K562 (cell line): Measurements from ENCODE around the gene PPP1R15A. TPM values are rescaled to one million over a fixed set of nuclear protein-coding genes. Genes with fewer than 3 reads are reported as not detected.
A peak's percentile ranks its signal among the peaks of the same experiment; 100 is the strongest.

Experiments
- CHD1 ChIP-seq: fragments of 200-600 bp; sonication (generic); IDR thresholded peaks from one replicate; pipeline ENCODE4 v1.6.1; 2012; ENCODE audit warnings: mild to moderate bottlenecking, moderate library complexity, low read length, inconsistent platforms
- DIDO1 ChIP-seq: fragments of 450-650 bp; IDR thresholded peaks from 2 replicates; pipeline ENCODE4 v1.6.1; 2016; ENCODE audit warnings: low read depth, missing biosample characterization, missing genetic modification characterization
- FOXJ2 ChIP-seq: fragments of 200-800 bp; sonication (Bioruptor generic); IDR thresholded peaks from 2 replicates; pipeline ENCODE4 v1.6.1; 2016; ENCODE audit warnings: missing genetic modification characterization, missing compliant biosample characterization
- HDAC2 ChIP-seq: fragments of 450-650 bp; IDR thresholded peaks from 2 replicates; pipeline ENCODE4 v1.6.1; 2016; ENCODE audit warnings: mild to moderate bottlenecking
- HDGF ChIP-seq: fragments of 450-650 bp; IDR thresholded peaks from 2 replicates; pipeline ENCODE4 v1.6.1; 2016
- KLF6 ChIP-seq: fragments of 250-450 bp; sonication (Bioruptor Pico); IDR thresholded peaks from 2 replicates; pipeline ENCODE4 v1.4.0; 2020; ENCODE audit warnings: mild to moderate bottlenecking, moderate library complexity, borderline replicate concordance
- MAFF ChIP-seq: IDR thresholded peaks from 2 replicates; pipeline ENCODE4 v1.6.1; 2012; ENCODE audit warnings: low read length, improper control_type of control experiment
- MLLT1 ChIP-seq, 2 experiments: fragments of 450-650 bp; IDR thresholded peaks; 2 replicates each; pipeline ENCODE4 v1.6.1; 2016
- MXD1 ChIP-seq: fragments of 250-450 bp; sonication (Bioruptor Pico); IDR thresholded peaks from 2 replicates; pipeline ENCODE4 v1.8.0; 2021; ENCODE audit warnings: borderline replicate concordance, mild to moderate bottlenecking, moderate library complexity; ENCODE audit not compliant: poor library complexity, severe bottlenecking
- NEUROD1 ChIP-seq: fragments of 150-350 bp; IDR thresholded peaks from 2 replicates; pipeline ENCODE4 v1.6.1; 2014; ENCODE audit warnings: borderline replicate concordance, low read length, low read depth; ENCODE audit not compliant: partially characterized antibody
- PHTF2 ChIP-seq: fragments of 250-450 bp; sonication (Bioruptor Pico); IDR thresholded peaks from 2 replicates; pipeline ENCODE4 v1.5.0; 2021; ENCODE audit warnings: mild to moderate bottlenecking
- PURB ChIP-seq: sonication (generic); formaldehyde crosslinking; IDR thresholded peaks from 2 replicates; pipeline ENCODE4 v1.9.0; 2021; ENCODE audit warnings: low read depth, mild to moderate bottlenecking, missing genetic modification reagents
- SMARCA5 ChIP-seq: fragments of 450-650 bp; IDR thresholded peaks from 2 replicates; pipeline ENCODE4 v1.6.1; 2016
- TEAD4 ChIP-seq, 2 experiments: sonication (generic) in 1 of 2; formaldehyde crosslinking in 1 of 2; IDR thresholded peaks; 2 replicates each; pipeline versions ENCODE4 v1.6.1 to v1.8.0; 2012 to 2022; ENCODE audit warnings: borderline replicate concordance in 1 of 2, inconsistent platforms in 1 of 2, low read length in 1 of 2, mild to moderate bottlenecking in 1 of 2, missing genetic modification reagents in 1 of 2
- ZBED1 ChIP-seq: IDR thresholded peaks from 2 replicates; pipeline ENCODE4 v1.6.1; 2014
- ZBTB40 ChIP-seq, 2 experiments: fragments of 450-650 bp in 1 of 2; sonication (generic) in 1 of 2; formaldehyde crosslinking in 1 of 2; IDR thresholded peaks; 2 replicates each; pipeline versions ENCODE4 v1.7.1 to v1.9.0; 2016 to 2022; ENCODE audit warnings: inconsistent platforms in 1 of 2, mild to moderate bottlenecking in 1 of 2, missing genetic modification reagents in 1 of 2
- polyA plus RNA-seq, 8 experiments: library from polyadenylated mRNA; depleted of rRNA in 4 of 8; stranded (reverse) in 5 of 8; unstranded in 3 of 8; fragments of >200 nt; fragmentation: Nextera tagmentation in 2 of 8; fragmentation: Illumina TruSeq in 1 of 8; extraction: Ambion mirVana in 2 of 8; extraction: Trizol in 1 of 8; gene quantifications; 2 replicates each; pipeline versions ENCODE4 v1.2.1 to v1.2.3, GENCODE V29; 2011 to 2014; ENCODE audit warnings: inconsistent platforms in 1 of 8, missing spikeins in 1 of 8
- total RNA-seq, 7 experiments: library from RNA; depleted of rRNA in 6 of 7; stranded (reverse); fragments of >200 nt in 6 of 7; fragmentation: Illumina TruSeq in 2 of 7; extraction: Trizol in 2 of 7; gene quantifications; 2 replicates each; pipeline versions ENCODE4 v1.2.1 to v1.2.3, GENCODE V29; 2011 to 2021; ENCODE audit warnings: low replicate concordance in 1 of 7

Gene PPP1R15A
- total and polyA plus RNA-seq, 9 of the 15 experiments (the other 6 are each of a cell fraction or from before 2014, with no cell fraction given): 0.42 to 73.7 (median 44.0) TPM

- TF ChIP-seq ZBTB40 (IDR thresholded peaks at IDR 0.05) (peak; percentile 52), ZBTB40 (CRISPR knock-in tag; IDR thresholded peaks at IDR 0.05) (no peak), NEUROD1 (peak; percentile 67), MLLT1 (IDR thresholded peaks at IDR 0.05) (peak in 1 of 2 experiments; percentile 42; a peak in 1 of 4 replicates), SMARCA5 (peak; percentile 47; the same call in 1 of the 2 replicates), HDGF (peak; percentile 55; the same call in 1 of the 2 replicates), KLF6 (CRISPR knock-in tag) (no peak), HDAC2 (no peak), PURB (no peak), DIDO1 (tag) (no peak), PHTF2 (CRISPR knock-in tag) (peak; percentile 35; the same call in 1 of the 2 replicates), ZBED1 (no peak), CHD1 (peak; percentile 82), FOXJ2 (peak; percentile 99), MXD1 (CRISPR knock-in tag) (no peak), MAFF (0 out of 2 replicates have a peak, but pooled peaks have one; percentile 4), TEAD4 (IDR thresholded peaks at IDR 0.05; ENCODE audit: low read length) (peak; percentile 60; the same call in 1 of the 2 replicates), TEAD4 (CRISPR knock-in tag; IDR thresholded peaks at IDR 0.05; ENCODE audit: borderline replicate concordance) (no peak)
Measured at GRCh38 chr19:48872884-48873475, 759 bp downstream of the PPP1R15A start (continued).
